Astrocyte (in vitro differentiated cells and primary cell): ENCODE results near the gene SEC63. TPM values are rescaled to one million over a fixed set of nuclear protein-coding genes. Genes with fewer than 3 reads are reported as not detected.
"Not testable (repeated sequence)": the region's sequence is repeated elsewhere in the genome, so short reads cannot be mapped to it uniquely, and the experiment has no call there.

Experiments
- DNase-seq: peaks from one replicate; pipeline ENCODE4 v3.0.0-alpha.2; 2010; ENCODE audit warnings: low read depth
- FAIRE-seq: peaks from 2 replicates; lab custom pipeline; 2011; peaks lifted over from hg19 to GRCh38; lab: Jason Lieb, UNC
- H2AFZ ChIP-seq: 2 replicates; pipeline ENCODE4 v1.6.0; 2012; ENCODE audit warnings: low read depth, low read length, inconsistent platforms
- H3K27ac ChIP-seq: 2 replicates; pipeline ENCODE4 v1.5.1; 2011; ENCODE audit warnings: low read depth, low read length, inconsistent platforms
- H3K27me3 ChIP-seq: 2 replicates; pipeline ENCODE4 v1.6.0; 2011; ENCODE audit warnings: low read length, inconsistent platforms; ENCODE audit not compliant: insufficient read depth
- H3K36me3 ChIP-seq: 2 replicates; pipeline ENCODE4 v1.5.1; 2011; ENCODE audit warnings: low read length, inconsistent platforms; ENCODE audit not compliant: insufficient read depth
- H3K4me1 ChIP-seq: 2 replicates; pipeline ENCODE4 v1.5.1; 2011; ENCODE audit warnings: low read length, inconsistent platforms; ENCODE audit not compliant: insufficient read depth
- H3K4me2 ChIP-seq: 2 replicates; pipeline ENCODE4 v1.6.0; 2012; ENCODE audit warnings: low read length, inconsistent platforms
- H3K4me3 ChIP-seq: 2 replicates; pipeline ENCODE4 v1.5.1; 2011; ENCODE audit warnings: low read depth, mild to moderate bottlenecking, low read length, inconsistent platforms; ENCODE audit not compliant: insufficient read depth
- H3K79me2 ChIP-seq: 2 replicates; pipeline ENCODE4 v1.6.0; 2012; ENCODE audit warnings: mild to moderate bottlenecking, low read length, inconsistent platforms; ENCODE audit not compliant: insufficient read depth
- H3K9ac ChIP-seq: 2 replicates; pipeline ENCODE4 v1.6.0; 2012; ENCODE audit warnings: mild to moderate bottlenecking, low read length, inconsistent platforms
- H3K9me3 ChIP-seq: 2 replicates; pipeline ENCODE4 v1.5.1; 2012; ENCODE audit warnings: low read depth, mild to moderate bottlenecking, low read length, inconsistent platforms; ENCODE audit not compliant: insufficient read depth
- H4K20me1 ChIP-seq: 2 replicates; pipeline ENCODE4 v1.6.0; 2012; ENCODE audit warnings: low read length, inconsistent platforms; ENCODE audit not compliant: insufficient read depth
- H3K27ac Mint-ChIP-seq: one replicate; pipeline ENCODE4 v1.8.0; 2021; ENCODE audit warnings: mild to moderate bottlenecking, mixed read lengths; ENCODE audit not compliant: unreplicated experiment
- H3K27me3 Mint-ChIP-seq: one replicate; pipeline ENCODE4 v1.8.0; 2021; ENCODE audit warnings: low read depth, mixed read lengths; ENCODE audit not compliant: unreplicated experiment
- H3K36me3 Mint-ChIP-seq: one replicate; pipeline ENCODE4 v1.8.0; 2021; ENCODE audit warnings: low read depth, mixed read lengths; ENCODE audit not compliant: unreplicated experiment
- H3K4me1 Mint-ChIP-seq: one replicate; pipeline ENCODE4 v1.8.0; 2021; ENCODE audit warnings: low read depth, mixed read lengths; ENCODE audit not compliant: unreplicated experiment
- H3K4me3 Mint-ChIP-seq: one replicate; pipeline ENCODE4 v1.8.0; 2021; ENCODE audit warnings: mild to moderate bottlenecking, moderate library complexity, mixed read lengths; ENCODE audit not compliant: unreplicated experiment
- H3K9me3 Mint-ChIP-seq: one replicate; pipeline ENCODE4 v1.8.0; 2021; ENCODE audit warnings: mild to moderate bottlenecking, mixed read lengths; ENCODE audit not compliant: unreplicated experiment
- CTCF ChIP-seq: IDR thresholded peaks from 2 replicates; pipeline ENCODE4 v1.5.1; 2011; ENCODE audit warnings: low read depth, mild to moderate bottlenecking, inconsistent platforms, low read length, moderate library complexity; ENCODE audit not compliant: insufficient read depth
- EZH2 ChIP-seq: IDR thresholded peaks from 2 replicates; pipeline ENCODE4 v1.6.1; 2012; ENCODE audit warnings: mild to moderate bottlenecking, low read length, inconsistent platforms; ENCODE audit not compliant: insufficient read depth
- total RNA-seq: library from RNA; stranded (reverse); gene quantifications from 2 replicates; pipeline ENCODE4 v1.2.1, GENCODE V29; 2021

SEC63 gene
- total RNA-seq, 1 donor from 2014 or later, result 161 TPM

GRCh38 chr6:107894809-107895396, 63.1 kb downstream of the SEC63 start:
- no peaks in the 10 kb centered on the region for H3K27me3 Mint-ChIP-seq
- H3K9me3 ChIP-seq, result no peaks in the 10 kb centered on the region
- H3K4me1 ChIP-seq, result no peaks in the 10 kb centered on the region
- DNase-seq (no peak), FAIRE-seq (no peak)
- H3K27ac Mint-ChIP-seq, result no peak overlapping the region
- peaks cover 30% of the 10 kb centered on the region for H3K36me3 Mint-ChIP-seq
- H3K4me3 ChIP-seq, result no peak overlapping the region
- no peak overlapping the region for H3K9ac ChIP-seq
- H3K4me1 Mint-ChIP-seq, result no peaks in the 10 kb centered on the region
- no peaks in the 10 kb centered on the region for H3K27me3 ChIP-seq
- H3K9me3 Mint-ChIP-seq, result no peaks in the 10 kb centered on the region
- H3K79me2 ChIP-seq, result no peaks in the 10 kb centered on the region
- no peak overlapping the region for H2AFZ ChIP-seq
- peaks cover 5% of the 10 kb centered on the region for H4K20me1 ChIP-seq
- peaks cover 29% of the 10 kb centered on the region for H3K36me3 ChIP-seq
- TF ChIP-seq EZH2 (no peak), CTCF (no peak)
- H3K4me2 ChIP-seq, result no peak overlapping the region
- H3K27ac ChIP-seq, result no peak overlapping the region
- no peak overlapping the region for H3K4me3 Mint-ChIP-seq

GRCh38 chr6:107890431-107890830, 67.6 kb downstream of the SEC63 start:
- DNase-seq, H3K27me3 Mint-ChIP-seq, H3K4me1 ChIP-seq, H3K4me1 Mint-ChIP-seq, H4K20me1 ChIP-seq, H3K9me3 Mint-ChIP-seq, H3K27me3 ChIP-seq, H3K4me2 ChIP-seq, H3K79me2 ChIP-seq, FAIRE-seq, H3K4me3 ChIP-seq, H3K27ac ChIP-seq, H2AFZ ChIP-seq, H3K9ac ChIP-seq, H3K27ac Mint-ChIP-seq, H3K4me3 Mint-ChIP-seq, H3K9me3 ChIP-seq: not testable (repeated sequence)
- H3K36me3 ChIP-seq, result peaks cover 27% of the 10 kb centered on the region
- H3K36me3 Mint-ChIP-seq, result peaks cover 39% of the 10 kb centered on the region

GRCh38 chr6:107885950-107886349, 72.1 kb downstream of the SEC63 start:
- not testable (repeated sequence) for H3K4me1 Mint-ChIP-seq, H2AFZ ChIP-seq

More at GRCh38 chr6:107885950-107886349, 72.1 kb downstream of the SEC63 start:
- peaks cover 27% of the 10 kb centered on the region for H3K36me3 Mint-ChIP-seq
- not testable (repeated sequence) for H3K27me3 ChIP-seq, H3K4me3 Mint-ChIP-seq, H3K4me2 ChIP-seq, H3K27ac ChIP-seq, H3K79me2 ChIP-seq, H3K27me3 Mint-ChIP-seq, FAIRE-seq, H3K36me3 ChIP-seq, H3K4me3 ChIP-seq, DNase-seq, H3K9me3 Mint-ChIP-seq, H3K4me1 ChIP-seq, H3K9ac ChIP-seq, H3K27ac Mint-ChIP-seq, H3K9me3 ChIP-seq
- peaks cover 20% of the 10 kb centered on the region for H4K20me1 ChIP-seq
